ENCODE data around the gene ZNF236. TPM values are rescaled to one million over a fixed set of nuclear protein-coding genes. Genes with fewer than 3 reads are reported as not detected.

The ZNF236 gene
- total and polyA plus RNA-seq, 2 of the 13 experiments (the other 11 are each of a cell fraction or from before 2014, with no cell fraction given): 3.0 to 7.2 TPM

DNA sequence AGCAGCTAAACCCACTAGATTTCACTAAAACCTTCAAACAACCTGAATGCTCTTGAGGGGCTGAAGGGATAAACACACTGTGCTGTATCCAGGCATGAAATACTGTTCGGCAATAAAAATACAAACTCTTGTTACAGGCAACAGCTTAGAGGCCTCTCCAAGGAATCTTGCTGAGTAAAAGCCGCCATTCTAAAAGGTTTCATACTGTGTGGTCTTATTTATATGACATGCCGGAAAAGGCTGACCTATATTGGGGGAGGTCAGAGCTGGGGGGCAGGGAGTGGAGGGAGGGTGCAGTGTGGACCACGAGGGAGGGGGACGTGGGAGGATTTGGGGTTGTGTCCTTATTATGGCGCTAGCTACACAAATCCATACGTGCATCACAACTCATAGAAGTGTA is 174.1 kb downstream of the ZNF236 start:
- Histone ChIP-seq H3K27ac (ENCODE audit: extremely low read length, insufficient read depth, low read length) (no peak overlapping the region), H3K79me2 (ENCODE audit: insufficient read depth, low read length) (no peaks in the 10 kb centered on the region), H3K9ac (ENCODE audit: insufficient read depth, low read depth, low read length) (no peak overlapping the region), H3K36me3 (replicated peaks in 1 of 2; ENCODE audit: control insufficient read depth in 1 of 2, insufficient read depth in 2 of 2, low read length in 2 of 2) (no peaks in the 10 kb centered on the region), H2AFZ (ENCODE audit: low read length) (no peak overlapping the region), H3K4me3 (replicated peaks in 1 of 3; ENCODE audit: insufficient read depth in 1 of 3, low read depth in 2 of 3, low read length in 3 of 3) (no peak overlapping the region), H3K4me2 (ENCODE audit: low read depth, low read length) (no peak overlapping the region), H3K27me3 (ENCODE audit: control insufficient read depth in 1 of 2, insufficient read depth in 2 of 2, low read length in 2 of 2) (no peaks in the 10 kb centered on the region; a peak in 1 of 5 replicates), H4K20me1 (ENCODE audit: insufficient read depth, low read length) (no peaks in the 10 kb centered on the region), H3K4me1 (ENCODE audit: insufficient read depth, low read length) (peaks cover 24% of the 10 kb centered on the region), H3K9me3 (ENCODE audit: low read length) (no peaks in the 10 kb centered on the region)
- 88% methylated on average over 7 of the region's 7 CpGs for WGBS (ENCODE audit: low lambda C conversion rate)
- no TSS peak for BruUV-seq (replicated peaks)
- TF ChIP-seq ZNF570 (CRISPR knock-in tag; IDR thresholded peaks at IDR 0.05; ENCODE audit: borderline replicate concordance) (no peak), ZNF687 (CRISPR knock-in tag; IDR thresholded peaks at IDR 0.05) (no peak), CHCHD3 (CRISPR knock-in tag; IDR thresholded peaks at IDR 0.05) (no peak)
- POLR2A ChIA-PET: interaction anchor here (0.6 kb wide), 1 partner anchor 169 kb away, joined by 3 read pairs; no protein-coding TSS in a partner anchor
- ATAC-seq (no peak), DNase-seq (ENCODE audit: low spot score) (no peak), FAIRE-seq (no peak)
- in situ Hi-C loops (cut with HindIII; ENCODE audit: extremely low pct_ligation_motif_present, low pct_unique_long_range_greater_than_20kb) (loop anchor here (10.0 kb wide), 2 partner anchors 208 to 658 kb away; no protein-coding TSS in a partner anchor), intact Hi-C loops (cut with micrococcal nuclease; ENCODE audit: unreplicated experiment) (no loop called here)
- CTCF ChIA-PET (ENCODE audit: low intra/inter-chr PET ratio, low total read pairs): no interaction called here
